Neural cell (in vitro differentiated cells): Measurements from ENCODE around the gene FUS.

Source experiments
- CTCF ChIP-seq: fragments of 450-650 bp; IDR thresholded peaks from 2 replicates; pipeline ENCODE4 v1.5.1; 2014; ENCODE audit warnings: antibody characterized with exemption, mild to moderate bottlenecking, moderate library complexity; ENCODE audit not compliant: poor library complexity, severe bottlenecking
- EP300 ChIP-seq: fragments of 450-650 bp; conservative IDR thresholded peaks from 2 replicates; pipeline ENCODE4 v1.6.1; 2014; ENCODE audit warnings: antibody characterized with exemption, mild to moderate bottlenecking, moderate library complexity; ENCODE audit not compliant: poor library complexity, severe bottlenecking
- TAF1 ChIP-seq: IDR thresholded peaks from 2 replicates; pipeline ENCODE4 v1.6.1; 2012; ENCODE audit warnings: low read depth

DNA sequence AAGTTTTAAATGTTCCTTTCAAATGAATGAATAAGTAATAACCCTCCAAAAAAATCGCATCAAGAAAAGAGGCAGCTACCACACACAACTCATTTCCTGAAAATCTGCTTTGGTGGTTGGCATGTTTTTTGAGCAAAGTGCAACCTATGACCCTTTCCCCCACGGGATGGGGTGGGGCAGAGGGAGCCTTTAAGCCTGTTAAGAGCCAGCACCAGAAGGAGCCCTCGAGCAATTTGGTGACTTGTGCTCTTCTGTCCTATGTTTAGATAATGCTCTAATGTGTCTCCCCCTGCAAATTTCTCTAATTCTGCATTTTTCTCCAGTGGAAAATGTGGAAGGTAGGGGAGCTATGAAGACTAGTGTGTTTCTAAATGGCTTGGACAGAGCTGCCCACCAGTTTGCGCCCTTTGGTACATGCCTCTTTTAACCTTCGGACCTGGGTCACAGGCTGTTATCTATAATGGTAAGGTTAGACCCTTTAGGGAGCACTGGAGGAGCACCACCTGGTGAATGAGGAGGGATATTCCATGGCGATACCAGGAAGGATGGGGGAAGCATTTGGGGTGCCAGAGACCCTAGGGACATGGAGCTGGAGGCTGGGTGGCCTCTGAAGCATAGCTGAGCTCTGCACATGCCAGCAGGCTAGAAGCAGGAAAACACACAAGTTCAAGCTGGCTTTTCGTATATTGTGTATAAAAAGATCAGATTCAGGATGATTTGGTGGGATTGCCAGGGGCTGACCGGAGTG lies 21.1 kb downstream of the FUS start:
- TF ChIP-seq CTCF (no peak), EP300 (no peak), TAF1 (no peak)
